Germinal center (tissue), 1 donor: Measurements from ENCODE around the gene USP46.

Experiments used
- DNase-seq: peaks from one replicate; pipeline ENCODE4 v3.0.0; 2012; ENCODE audit warnings: mixed read lengths, low spot score

Gene USP46

GRCh38 chr4:52618795-52619590 is 40.1 kb downstream of the USP46 start:
- no peak for DNase-seq

- no peak for DNase-seq
Measured at GRCh38 chr4:52617336-52618020, 41.6 kb downstream of the USP46 start.

- DNase-seq, result no peak
Measured at GRCh38 chr4:52614241-52614640, 44.9 kb downstream of the USP46 start.

GRCh38 chr4:52612341-52612740 is 46.8 kb downstream of the USP46 start:
- DNase-seq, result no peak

GRCh38 chr4:52611030-52611555 is 48.0 kb downstream of the USP46 start:
- DNase-seq, result no peak

GRCh38 chr4:52606726-52607125 is 52.4 kb downstream of the USP46 start:
- no peak for DNase-seq

GRCh38 chr4:52606040-52606439 is 53.1 kb downstream of the USP46 start:
- no peak for DNase-seq

- no peak for DNase-seq
Measured at GRCh38 chr4:52604215-52604614, 54.9 kb downstream of the USP46 start.

GRCh38 chr4:52600275-52600674 is 58.8 kb downstream of the USP46 start:
- DNase-seq, result no peak

- no peak for DNase-seq
Measured at GRCh38 chr4:52595001-52595400, 64.1 kb downstream of the USP46 start.

GRCh38 chr4:52592287-52592686 is 66.8 kb downstream of the USP46 start:
- DNase-seq, result no peak

GRCh38 chr4:52588771-52589591 is 70.1 kb downstream of the USP46 start:
- DNase-seq, result no peak

GRCh38 chr4:52588097-52588496 is 71.0 kb downstream of the USP46 start:
- DNase-seq, result no peak

- no peak for DNase-seq
Measured at GRCh38 chr4:52586069-52586468, 73.0 kb downstream of the USP46 start.

GRCh38 chr4:52585379-52585778 is 73.7 kb downstream of the USP46 start:
- DNase-seq, result no peak

GRCh38 chr4:52579602-52580272 is 79.4 kb downstream of the USP46 start:
- no peak for DNase-seq

GRCh38 chr4:52578951-52579350 is 80.2 kb downstream of the USP46 start:
- DNase-seq, result no peak

- no peak for DNase-seq
Measured at GRCh38 chr4:52577624-52577962, 81.5 kb downstream of the USP46 start.

- no peak for DNase-seq
Measured at GRCh38 chr4:52576961-52577623, 82.0 kb downstream of the USP46 start.

GRCh38 chr4:52576326-52576725 is 82.8 kb downstream of the USP46 start:
- DNase-seq, result no peak

GRCh38 chr4:52575406-52575805 is 83.7 kb downstream of the USP46 start:
- DNase-seq, result no peak
